ENCODE measurements around the gene FLT4.

DNA sequence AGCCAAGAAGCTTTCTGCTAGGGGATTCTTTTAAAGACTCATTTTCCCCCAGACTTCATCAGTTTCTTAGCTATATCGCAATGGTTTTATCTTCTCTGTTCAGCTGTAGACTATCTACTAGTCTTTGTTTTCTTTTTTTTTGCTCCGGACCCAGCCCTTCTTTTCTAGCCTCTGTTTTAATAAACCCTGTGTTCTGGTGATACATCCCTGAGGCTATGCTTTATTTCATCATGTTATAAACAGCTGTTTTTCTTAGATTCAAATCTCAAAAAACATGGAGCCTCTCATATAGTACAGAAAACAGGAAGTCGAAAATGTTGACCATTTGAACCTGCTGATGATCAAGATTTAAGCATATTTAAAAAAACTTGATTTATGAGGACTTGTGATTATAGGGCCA is 95.9 kb downstream of the FLT4 start:
- TF ChIP-seq ZZZ3 (CRISPR knock-in tag; IDR thresholded peaks at IDR 0.05; ENCODE audit: borderline replicate concordance), result no peak
- no peak for TF ChIP-seq ATF7 (IDR thresholded peaks at IDR 0.05)
- TF ChIP-seq ATF7 (CRISPR knock-in tag; IDR thresholded peaks at IDR 0.05), result no peak
- TF ChIP-seq, protein P1, sequence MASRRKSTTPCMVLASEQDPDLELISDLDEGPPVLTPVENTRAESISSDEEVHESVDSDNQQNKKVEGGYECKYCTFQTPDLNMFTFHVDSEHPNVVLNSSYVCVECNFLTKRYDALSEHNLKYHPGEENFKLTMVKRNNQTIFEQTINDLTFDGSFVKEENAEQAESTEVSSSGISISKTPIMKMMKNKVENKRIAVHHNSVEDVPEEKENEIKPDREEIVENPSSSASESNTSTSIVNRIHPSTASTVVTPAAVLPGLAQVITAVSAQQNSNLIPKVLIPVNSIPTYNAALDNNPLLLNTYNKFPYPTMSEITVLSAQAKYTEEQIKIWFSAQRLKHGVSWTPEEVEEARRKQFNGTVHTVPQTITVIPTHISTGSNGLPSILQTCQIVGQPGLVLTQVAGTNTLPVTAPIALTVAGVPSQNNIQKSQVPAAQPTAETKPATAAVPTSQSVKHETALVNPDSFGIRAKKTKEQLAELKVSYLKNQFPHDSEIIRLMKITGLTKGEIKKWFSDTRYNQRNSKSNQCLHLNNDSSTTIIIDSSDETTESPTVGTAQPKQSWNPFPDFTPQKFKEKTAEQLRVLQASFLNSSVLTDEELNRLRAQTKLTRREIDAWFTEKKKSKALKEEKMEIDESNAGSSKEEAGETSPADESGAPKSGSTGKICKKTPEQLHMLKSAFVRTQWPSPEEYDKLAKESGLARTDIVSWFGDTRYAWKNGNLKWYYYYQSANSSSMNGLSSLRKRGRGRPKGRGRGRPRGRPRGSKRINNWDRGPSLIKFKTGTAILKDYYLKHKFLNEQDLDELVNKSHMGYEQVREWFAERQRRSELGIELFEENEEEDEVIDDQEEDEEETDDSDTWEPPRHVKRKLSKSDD (CRISPR knock-in tag; IDR thresholded peaks at IDR 0.05; ENCODE audit: low read depth), result no peak
- no peak for TF ChIP-seq THAP11 (CRISPR knock-in tag; IDR thresholded peaks at IDR 0.05)
- TF ChIP-seq RBM39 (IDR thresholded peaks at IDR 0.05; ENCODE audit: low read depth, low read length, poor library complexity, severe bottlenecking), result no peak
